Daoy (cell line): ENCODE results near the gene KLHL42. TPM values are rescaled to one million over a fixed set of nuclear protein-coding genes. Genes with fewer than 3 reads are reported as not detected.
"Not testable (repeated sequence)": the region's sequence is repeated elsewhere in the genome, so short reads cannot be mapped to it uniquely, and the experiment has no call there.

Source experiments
- DNase-seq: peaks from one replicate; pipeline ENCODE4 v3.0.0-alpha.2; 2015; ENCODE audit warnings: low read depth
- total RNA-seq: library from RNA; depleted of rRNA; stranded (reverse); fragments of >200 nt; shearing (Covaris generic); gene quantifications from 2 replicates; pipeline ENCODE4 v1.2.3, GENCODE V29; 2014

The KLHL42 gene
- total RNA-seq, 1 experiment from 2014 or later, result 27.7 TPM

GRCh38 chr12:27817766-27818165 is 37.7 kb downstream of the KLHL42 start:
- no peak for DNase-seq

GRCh38 chr12:27818401-27818918 is 38.4 kb downstream of the KLHL42 start:
- DNase-seq, result no peak

- no peak for DNase-seq
These were observed 40.5 kb downstream of the KLHL42 start for GRCh38 chr12:27820564-27820963.

- peak; percentile 80 for DNase-seq
These were observed 41.4 kb downstream of the KLHL42 start for GRCh38 chr12:27821259-27821973.

- peak; percentile 91 for DNase-seq
These were observed 42.2 kb downstream of the KLHL42 start for GRCh38 chr12:27822076-27822712.

GRCh38 chr12:27823038-27823437 is 43.0 kb downstream of the KLHL42 start:
- DNase-seq, result no peak

GRCh38 chr12:27824126-27824842 is 44.3 kb downstream of the KLHL42 start:
- no peak for DNase-seq

GRCh38 chr12:27826076-27826475 is 46.0 kb downstream of the KLHL42 start:
- no peak for DNase-seq

- DNase-seq, result peak; percentile 27
These were observed 48.2 kb downstream of the KLHL42 start for GRCh38 chr12:27828196-27828595.

- DNase-seq, result no peak
These were observed 58.6 kb downstream of the KLHL42 start for GRCh38 chr12:27838543-27839185.

- DNase-seq, result no peak
These were observed 60.4 kb downstream of the KLHL42 start for GRCh38 chr12:27840229-27840999.

- DNase-seq, result peak; percentile 46
These were observed 61.4 kb downstream of the KLHL42 start for GRCh38 chr12:27841392-27841882.

GRCh38 chr12:27843714-27844245 is 63.7 kb downstream of the KLHL42 start:
- DNase-seq, result peak; percentile 92

- peak; percentile 84 for DNase-seq
These were observed 64.5 kb downstream of the KLHL42 start for GRCh38 chr12:27844366-27845090.

- no peak for DNase-seq
These were observed 65.2 kb downstream of the KLHL42 start for GRCh38 chr12:27845187-27845586.

GRCh38 chr12:27845706-27846105 is 65.7 kb downstream of the KLHL42 start:
- DNase-seq, result not testable (repeated sequence)

- DNase-seq, result not testable (repeated sequence)
These were observed 67.3 kb downstream of the KLHL42 start for GRCh38 chr12:27847293-27847692.

GRCh38 chr12:27851311-27851710 is 71.3 kb downstream of the KLHL42 start:
- no peak for DNase-seq

GRCh38 chr12:27852117-27852516 is 72.1 kb downstream of the KLHL42 start:
- no peak for DNase-seq
